T-helper 1 cell treated with Interleukin-12 subunit alpha and Interleukin-12 subunit beta and Interleukin-4 antibody, amounts not matched to agents 30 μg/mL and 1 μg/mL, for 36 hours (primary cell): ENCODE measurements around the gene FSTL1.

ENCODE experiments used
- H3K27ac Mint-ChIP-seq: one replicate; pipeline ENCODE4 v1.8.0; 2021; ENCODE audit warnings: mild to moderate bottlenecking, mixed read lengths
- H3K27me3 Mint-ChIP-seq: one replicate; pipeline ENCODE4 v1.8.0; 2021; ENCODE audit warnings: low read depth, mixed read lengths
- H3K36me3 Mint-ChIP-seq: one replicate; pipeline ENCODE4 v1.8.0; 2021; ENCODE audit warnings: low read depth, mixed read lengths
- H3K4me1 Mint-ChIP-seq: one replicate; pipeline ENCODE4 v1.8.0; 2021; ENCODE audit warnings: low read depth, mixed read lengths
- H3K4me3 Mint-ChIP-seq: one replicate; pipeline ENCODE4 v1.8.0; 2021; ENCODE audit warnings: mild to moderate bottlenecking, moderate library complexity, mixed read lengths
- H3K9me3 Mint-ChIP-seq: one replicate; pipeline ENCODE4 v1.8.0; 2021; ENCODE audit warnings: mixed read lengths

Gene FSTL1

DNA sequence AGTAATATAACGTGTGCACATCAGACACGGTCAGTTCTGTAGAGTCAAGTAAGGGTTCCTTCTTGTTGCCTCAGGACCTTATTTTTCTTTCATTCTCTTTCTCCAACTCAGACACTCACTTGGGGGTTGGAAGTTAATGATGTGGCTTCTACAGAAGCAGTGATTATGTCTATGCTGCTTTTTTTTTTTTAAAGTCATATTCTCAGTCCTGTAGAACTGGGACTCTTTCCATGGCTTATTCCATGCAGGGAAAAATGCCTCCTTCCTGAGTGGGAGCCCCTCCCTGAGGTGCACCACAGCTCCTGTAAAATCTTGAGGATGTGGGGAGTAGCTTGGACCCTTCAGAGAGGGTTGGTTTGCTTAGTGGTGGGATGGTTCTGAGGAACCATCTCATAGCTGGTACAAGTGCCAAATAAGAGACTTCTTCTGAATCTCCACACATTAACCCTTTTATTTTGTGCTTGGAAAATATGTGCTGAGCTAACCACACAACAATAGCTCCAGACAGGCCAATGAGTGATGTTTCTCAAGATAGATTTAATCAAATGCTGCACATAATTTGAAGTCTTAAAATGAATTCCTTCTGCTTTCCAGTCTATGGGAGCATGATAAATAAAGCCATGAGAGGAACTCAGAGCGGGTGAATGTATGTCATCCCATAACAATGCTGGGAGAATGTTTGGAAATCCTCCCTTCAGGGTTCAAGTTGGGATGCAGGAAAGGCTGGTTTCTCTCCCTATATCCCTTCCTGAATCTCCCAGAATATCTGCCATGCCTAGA is 23.3 kb upstream of the FSTL1 start:
- Mint-ChIP-seq H3K9me3 (no peaks in the 10 kb centered on the region), H3K4me1 (no peaks in the 10 kb centered on the region), H3K27ac (no peak overlapping the region), H3K27me3 (peaks cover 9% of the 10 kb centered on the region), H3K36me3 (no peaks in the 10 kb centered on the region), H3K4me3 (no peak overlapping the region)

DNA sequence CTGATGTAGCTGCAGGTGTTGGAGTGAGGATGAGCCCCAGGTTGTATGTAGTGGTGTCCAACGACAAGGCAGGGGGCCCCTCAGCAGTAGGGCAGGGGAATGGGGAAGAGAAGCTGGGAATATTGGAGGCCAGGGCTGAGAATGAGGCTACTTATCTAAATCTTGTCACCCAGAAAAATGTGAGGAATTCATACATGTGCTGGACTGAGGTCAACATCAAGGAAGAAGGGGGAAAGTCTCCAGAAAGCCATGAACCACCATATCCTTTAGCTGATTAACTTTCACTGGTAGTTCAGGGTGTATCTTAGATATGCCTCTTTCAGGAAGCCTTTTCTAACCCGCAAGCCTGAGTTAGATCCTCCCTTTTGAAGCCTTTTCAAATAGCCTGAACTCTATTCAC is 22.6 kb upstream of the FSTL1 start:
- no peak overlapping the region for H3K4me3 Mint-ChIP-seq
- no peaks in the 10 kb centered on the region for H3K4me1 Mint-ChIP-seq
- H3K27me3 Mint-ChIP-seq: peaks cover 10% of the 10 kb centered on the region
- H3K9me3 Mint-ChIP-seq: no peaks in the 10 kb centered on the region
- no peaks in the 10 kb centered on the region for H3K36me3 Mint-ChIP-seq
- H3K27ac Mint-ChIP-seq: no peak overlapping the region

DNA sequence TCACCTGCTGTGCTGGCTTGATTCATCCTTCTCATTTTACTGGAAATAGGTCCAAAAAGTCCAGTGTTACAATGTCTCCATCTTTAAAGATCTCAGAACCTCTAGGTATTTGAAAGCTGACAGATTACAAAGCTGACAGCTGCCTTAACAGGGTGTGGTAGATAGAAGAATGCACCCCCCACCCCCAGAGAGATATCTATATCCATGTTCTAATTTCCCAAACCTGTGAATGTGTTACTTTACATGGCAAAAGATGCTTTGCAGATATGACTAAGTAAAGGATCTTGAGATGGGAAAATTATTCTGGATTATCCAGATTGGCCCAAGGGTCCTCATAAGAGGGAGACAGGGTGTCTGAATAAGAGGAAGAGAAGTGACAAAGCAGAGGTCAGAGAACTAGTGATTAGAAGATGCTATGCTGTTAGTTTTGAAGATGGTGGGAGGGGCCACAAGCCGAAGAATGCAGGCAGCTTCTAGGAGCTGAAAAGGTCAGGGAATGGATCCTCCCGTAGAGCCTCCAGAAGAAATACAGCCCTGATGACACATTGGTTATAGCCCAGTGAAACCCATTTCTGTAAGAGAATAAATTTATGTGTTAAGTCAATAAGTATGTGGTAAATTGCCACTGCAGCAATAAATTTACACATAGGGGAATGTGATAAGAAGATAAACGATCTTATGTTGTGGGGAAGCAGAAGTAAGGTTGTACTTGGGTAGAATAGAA is 21.5 kb upstream of the FSTL1 start:
- Mint-ChIP-seq H3K27me3 (peaks cover 18% of the 10 kb centered on the region), H3K27ac (no peak overlapping the region), H3K9me3 (no peaks in the 10 kb centered on the region), H3K4me3 (no peak overlapping the region), H3K4me1 (no peaks in the 10 kb centered on the region), H3K36me3 (no peaks in the 10 kb centered on the region)

DNA sequence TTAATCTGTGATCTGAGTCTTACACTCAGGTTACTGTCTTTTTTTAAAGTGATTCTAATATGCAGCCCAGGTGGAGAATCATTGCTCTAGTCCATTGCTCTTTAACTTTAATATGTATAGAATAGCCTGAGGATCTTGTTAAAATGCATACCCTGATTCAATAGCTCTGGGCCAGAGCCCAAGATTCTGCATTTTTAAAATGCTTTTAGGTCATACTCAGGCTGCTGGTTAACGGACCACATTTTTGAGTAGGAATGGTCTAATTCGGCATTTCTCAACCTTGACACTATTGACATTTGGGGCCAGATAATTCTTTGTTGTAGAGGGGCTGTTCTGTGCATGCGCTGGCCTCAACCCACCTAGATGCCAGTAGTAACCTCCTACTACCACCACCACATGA is 20.9 kb upstream of the FSTL1 start:
- Mint-ChIP-seq H3K27me3 (peaks cover 18% of the 10 kb centered on the region), H3K36me3 (no peaks in the 10 kb centered on the region), H3K4me3 (no peak overlapping the region), H3K9me3 (no peaks in the 10 kb centered on the region), H3K27ac (no peak overlapping the region), H3K4me1 (no peaks in the 10 kb centered on the region)

DNA sequence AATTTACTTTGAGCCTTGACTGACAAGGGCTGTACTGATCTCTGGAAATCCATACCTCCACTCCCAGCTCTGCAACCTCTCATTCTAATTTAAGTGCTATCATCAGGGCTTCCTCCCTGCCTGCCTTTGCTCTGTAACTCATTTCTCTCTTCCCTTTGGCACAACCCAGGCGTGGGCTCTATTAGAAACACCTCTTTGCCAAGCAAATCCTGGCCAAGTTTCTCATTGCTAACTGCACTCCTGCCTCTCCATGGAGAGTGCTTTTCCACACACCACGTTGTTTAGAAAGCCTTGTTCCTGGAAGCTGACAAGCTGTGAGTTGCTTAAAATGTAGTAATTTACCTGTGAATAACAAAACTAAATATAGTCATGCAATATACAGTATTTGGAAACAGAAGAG is 20.1 kb upstream of the FSTL1 start:
- H3K4me1 Mint-ChIP-seq: no peaks in the 10 kb centered on the region
- no peaks in the 10 kb centered on the region for H3K36me3 Mint-ChIP-seq
- no peak overlapping the region for H3K27ac Mint-ChIP-seq
- H3K27me3 Mint-ChIP-seq: peaks cover 18% of the 10 kb centered on the region
- no peaks in the 10 kb centered on the region for H3K9me3 Mint-ChIP-seq
- H3K4me3 Mint-ChIP-seq: no peak overlapping the region

DNA sequence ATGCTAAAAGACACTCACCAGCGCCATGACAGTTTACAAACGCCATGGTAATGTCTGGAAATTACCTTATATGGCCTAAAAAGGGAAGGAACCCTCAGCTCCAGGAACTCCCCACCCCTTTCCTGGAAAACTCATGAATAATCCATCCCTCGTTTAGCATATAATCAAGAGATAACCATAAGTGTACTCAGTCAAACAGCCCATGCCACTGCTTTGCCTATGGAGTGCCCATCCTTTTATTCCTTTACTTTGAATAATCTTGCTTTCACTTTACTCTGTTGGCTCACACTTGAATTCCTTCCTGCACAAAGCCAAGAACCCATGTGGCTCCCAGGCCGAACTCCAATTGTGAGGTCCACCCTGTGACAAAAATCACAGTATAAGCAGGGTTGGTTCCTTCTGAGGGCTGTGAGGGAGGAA is 19.1 kb upstream of the FSTL1 start:
- Mint-ChIP-seq H3K4me1 (no peaks in the 10 kb centered on the region), H3K27me3 (peaks cover 18% of the 10 kb centered on the region), H3K36me3 (no peaks in the 10 kb centered on the region), H3K9me3 (no peaks in the 10 kb centered on the region), H3K4me3 (no peak overlapping the region), H3K27ac (no peak overlapping the region)

DNA sequence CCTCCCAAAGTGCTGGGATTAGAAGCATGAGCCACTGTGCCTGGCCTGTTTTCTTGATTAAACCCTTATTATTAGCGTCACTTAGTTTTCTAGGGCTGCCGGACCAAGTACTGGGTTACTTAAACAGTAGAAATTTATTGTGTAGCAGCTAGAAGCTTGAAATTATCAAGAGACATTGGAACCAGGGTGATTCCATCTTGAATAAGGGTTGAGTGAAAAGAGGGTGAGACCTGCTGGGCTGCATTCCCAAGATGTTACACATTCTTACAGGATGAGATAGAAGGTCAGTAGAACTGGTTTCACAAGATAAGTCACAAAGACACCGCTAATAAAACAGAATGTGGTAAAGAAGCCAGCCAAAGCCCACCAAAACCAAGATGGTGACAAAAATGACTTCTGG is 18.6 kb upstream of the FSTL1 start:
- H3K4me3 Mint-ChIP-seq: no peak overlapping the region
- H3K4me1 Mint-ChIP-seq: no peaks in the 10 kb centered on the region
- H3K27me3 Mint-ChIP-seq: peaks cover 18% of the 10 kb centered on the region
- no peak overlapping the region for H3K27ac Mint-ChIP-seq
- no peaks in the 10 kb centered on the region for H3K9me3 Mint-ChIP-seq
- no peaks in the 10 kb centered on the region for H3K36me3 Mint-ChIP-seq

DNA sequence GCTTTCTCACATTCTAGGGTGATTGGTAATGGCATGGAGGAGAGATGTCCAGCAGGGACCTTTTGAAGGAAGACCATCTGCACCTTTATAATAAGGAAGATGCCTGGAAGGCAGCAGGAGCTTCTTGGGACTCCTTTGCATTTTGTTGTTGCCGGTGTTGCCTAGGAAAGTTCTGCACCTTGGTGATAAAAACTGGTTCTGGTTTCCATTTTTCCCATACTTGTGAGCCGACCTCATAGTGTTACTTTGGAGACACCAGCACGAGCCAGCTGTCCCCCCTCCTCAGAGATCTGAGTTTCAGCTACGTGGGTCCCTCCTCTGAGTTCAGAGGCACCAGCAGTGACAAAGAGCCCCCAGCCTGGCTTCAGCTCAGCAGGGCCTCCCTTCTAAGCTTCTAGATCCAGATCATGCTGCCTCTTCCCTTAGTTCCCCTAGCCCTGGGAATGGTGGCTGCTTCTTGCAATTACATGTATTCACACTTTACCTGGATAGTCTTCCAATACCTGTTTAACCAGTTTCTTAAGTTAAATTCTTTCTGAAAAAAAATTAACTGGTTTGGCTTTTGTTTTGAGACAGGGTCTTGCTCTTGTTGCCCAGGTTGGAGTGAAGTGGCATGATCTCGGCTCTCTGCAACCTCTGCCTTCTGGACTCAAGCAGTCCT is 18.0 kb upstream of the FSTL1 start:
- no peaks in the 10 kb centered on the region for H3K4me1 Mint-ChIP-seq
- no peaks in the 10 kb centered on the region for H3K9me3 Mint-ChIP-seq
- H3K4me3 Mint-ChIP-seq: no peak overlapping the region
- peaks cover 18% of the 10 kb centered on the region for H3K27me3 Mint-ChIP-seq
- no peak overlapping the region for H3K27ac Mint-ChIP-seq
- no peaks in the 10 kb centered on the region for H3K36me3 Mint-ChIP-seq

DNA sequence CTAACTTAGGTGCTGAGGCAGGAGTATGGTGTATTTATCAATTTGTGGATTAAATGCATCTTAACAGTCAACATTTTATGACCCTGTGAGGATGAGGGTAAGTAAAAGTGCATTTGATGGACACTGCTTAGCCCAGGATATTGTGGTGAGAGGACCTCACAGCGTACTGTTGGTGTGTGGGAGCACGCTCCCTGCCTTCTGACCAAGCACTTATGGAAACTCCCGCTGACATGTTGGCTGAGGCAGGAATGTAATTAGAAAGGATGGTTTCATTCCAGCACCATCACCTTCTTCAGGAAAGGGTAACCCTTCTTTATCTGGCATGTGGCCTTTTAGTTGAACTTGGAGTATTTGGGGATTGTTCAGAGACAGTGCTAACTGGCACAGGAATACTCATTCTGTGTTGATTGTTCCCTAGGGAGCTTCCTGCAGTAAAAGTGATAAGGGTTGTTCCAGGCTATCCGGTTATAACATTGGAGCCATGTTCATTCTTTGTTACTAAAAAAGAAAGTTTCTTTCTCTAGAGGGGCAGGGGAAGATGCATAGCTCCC is 11.7 kb upstream of the FSTL1 start:
- Mint-ChIP-seq H3K4me3 (no peak overlapping the region), H3K9me3 (no peaks in the 10 kb centered on the region), H3K27me3 (peaks cover 10% of the 10 kb centered on the region), H3K36me3 (no peaks in the 10 kb centered on the region), H3K4me1 (peaks cover 3% of the 10 kb centered on the region), H3K27ac (no peak overlapping the region)

DNA sequence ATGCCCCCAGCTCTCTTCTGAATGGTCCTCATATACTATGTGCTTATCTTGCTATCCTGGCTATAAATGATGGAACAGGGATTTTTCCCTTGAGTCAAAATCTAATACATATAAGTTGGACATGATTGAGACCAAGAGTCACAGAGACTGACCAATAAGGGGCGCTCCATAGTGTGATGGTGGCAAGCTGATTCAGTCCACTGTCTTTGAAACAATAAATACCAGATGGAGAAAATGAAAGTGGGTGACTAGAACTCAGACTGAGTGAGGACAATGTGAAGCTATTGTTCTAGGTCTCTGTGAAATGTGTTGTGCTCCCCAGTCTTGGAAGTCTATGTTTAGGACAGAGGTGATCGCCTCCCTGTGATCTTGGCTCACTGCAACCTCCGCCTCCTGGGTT is 10.6 kb upstream of the FSTL1 start:
- Mint-ChIP-seq H3K27me3 (peaks cover 10% of the 10 kb centered on the region), H3K4me1 (peaks cover 3% of the 10 kb centered on the region), H3K36me3 (no peaks in the 10 kb centered on the region), H3K27ac (no peak overlapping the region), H3K9me3 (no peaks in the 10 kb centered on the region), H3K4me3 (no peak overlapping the region)

DNA sequence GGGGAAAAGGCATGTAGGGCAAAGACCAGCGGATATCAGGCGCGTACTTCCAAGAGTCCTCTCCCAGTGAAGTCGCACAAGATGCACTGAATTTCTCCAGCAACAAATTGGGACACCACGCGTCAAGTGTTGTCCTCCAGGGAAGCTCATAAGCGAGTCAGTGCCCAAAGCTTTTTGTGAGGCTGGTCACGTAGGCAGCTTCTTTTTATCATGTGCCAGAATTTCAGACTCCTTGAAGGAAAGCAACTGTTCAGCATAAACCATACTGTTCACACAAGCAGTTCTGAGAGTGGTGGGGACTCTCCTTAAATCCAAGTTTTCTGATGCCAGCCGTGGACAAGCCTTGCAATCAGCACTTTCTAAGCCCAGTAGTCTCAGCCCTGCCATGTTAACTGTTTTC is 10.1 kb upstream of the FSTL1 start:
- Mint-ChIP-seq H3K27me3 (peaks cover 10% of the 10 kb centered on the region), H3K4me1 (peaks cover 3% of the 10 kb centered on the region), H3K27ac (no peak overlapping the region), H3K36me3 (no peaks in the 10 kb centered on the region), H3K4me3 (no peak overlapping the region), H3K9me3 (no peaks in the 10 kb centered on the region)

DNA sequence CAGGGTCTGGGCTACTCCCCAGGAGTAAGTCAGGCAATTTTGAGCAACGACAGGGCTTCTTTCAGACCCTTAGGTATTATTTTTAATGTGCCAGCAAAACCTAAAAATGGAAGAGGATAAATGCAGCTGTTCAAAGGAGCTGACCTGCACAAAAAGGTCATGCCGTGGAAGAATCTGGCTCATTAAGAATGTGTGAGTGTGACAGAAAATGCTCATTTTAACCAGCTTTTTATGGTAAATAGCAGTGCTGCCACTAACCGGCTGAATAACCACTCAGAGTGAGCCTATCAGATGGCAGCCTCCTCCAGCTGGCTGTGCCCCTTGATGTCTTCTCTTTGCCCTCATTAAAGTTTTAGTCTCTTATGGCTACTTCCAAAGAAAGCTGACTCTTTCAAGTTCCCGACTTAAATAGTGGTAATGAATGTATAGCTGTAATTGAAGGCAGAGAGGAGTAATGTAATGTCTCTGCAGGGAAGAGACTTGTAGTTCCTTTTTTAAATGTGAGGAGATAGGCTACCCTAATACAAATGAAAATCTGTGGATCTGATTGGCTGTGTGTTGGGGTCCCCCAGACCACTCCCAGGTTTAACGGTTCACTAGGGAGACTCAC is 9.5 kb upstream of the FSTL1 start:
- Mint-ChIP-seq H3K27me3 (peaks cover 10% of the 10 kb centered on the region), H3K4me3 (no peak overlapping the region), H3K36me3 (no peaks in the 10 kb centered on the region), H3K9me3 (no peaks in the 10 kb centered on the region), H3K27ac (no peak overlapping the region), H3K4me1 (peaks cover 3% of the 10 kb centered on the region)

DNA sequence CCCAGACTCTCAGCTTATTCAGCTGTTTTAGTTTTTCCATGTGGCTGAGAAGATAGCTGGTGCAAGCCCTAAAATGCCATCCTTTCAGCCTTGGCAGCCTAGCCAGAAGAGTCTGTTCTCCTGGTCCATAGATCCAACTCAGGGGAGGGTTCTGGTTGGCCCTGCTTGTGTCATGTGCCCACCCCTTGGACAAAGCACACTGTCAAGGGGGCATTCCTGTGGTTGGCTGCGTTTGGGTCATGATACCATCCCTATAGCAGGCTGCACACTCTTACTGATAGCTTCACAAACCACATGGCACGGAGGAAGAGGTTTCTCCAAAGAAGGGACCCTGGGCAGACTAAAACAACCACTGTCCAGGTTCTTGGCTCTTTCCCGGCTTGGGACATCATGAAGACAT is 8.4 kb upstream of the FSTL1 start:
- Mint-ChIP-seq H3K4me3 (no peak overlapping the region), H3K27me3 (peaks cover 15% of the 10 kb centered on the region), H3K9me3 (no peaks in the 10 kb centered on the region), H3K36me3 (no peaks in the 10 kb centered on the region), H3K27ac (no peak overlapping the region), H3K4me1 (peaks cover 3% of the 10 kb centered on the region)

DNA sequence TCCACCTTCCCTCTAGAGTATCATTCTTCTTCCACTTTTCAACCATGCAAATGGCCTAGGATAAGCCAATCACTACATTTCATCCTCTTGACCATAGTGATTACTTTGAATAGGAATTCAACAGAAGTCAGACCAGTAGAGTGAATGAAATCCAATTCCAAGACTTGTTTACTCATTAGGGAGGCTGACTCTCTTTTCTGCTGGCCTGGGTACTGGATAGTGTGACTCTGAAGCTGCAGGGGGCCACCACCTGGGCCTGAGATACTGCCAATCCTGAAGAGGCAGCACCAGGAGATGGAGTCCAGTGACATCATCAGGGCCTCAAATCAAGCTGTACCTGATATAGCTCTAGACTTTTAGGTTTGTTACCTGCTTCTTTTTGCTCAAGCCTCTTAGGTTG is 7.0 kb upstream of the FSTL1 start:
- H3K4me3 Mint-ChIP-seq: no peak overlapping the region
- H3K36me3 Mint-ChIP-seq: no peaks in the 10 kb centered on the region
- no peak overlapping the region for H3K27ac Mint-ChIP-seq
- peaks cover 23% of the 10 kb centered on the region for H3K27me3 Mint-ChIP-seq
- peaks cover 3% of the 10 kb centered on the region for H3K4me1 Mint-ChIP-seq
- no peaks in the 10 kb centered on the region for H3K9me3 Mint-ChIP-seq
